ENCODE data around the gene FFAR4. TPM values are rescaled to one million over a fixed set of nuclear protein-coding genes. Genes with fewer than 3 reads are reported as not detected.
"Not testable (repeated sequence)": the region's sequence is repeated elsewhere in the genome, so short reads cannot be mapped to it uniquely, and the experiment has no call there.

The FFAR4 gene
- total RNA-seq, 1 donor from 2014 or later = not detected

GRCh38 chr10:93542358-93542791 is 24.1 kb upstream of the FFAR4 start:
- H3K27me3 Mint-ChIP-seq (ENCODE audit: unreplicated experiment) = peaks cover 15% of the 10 kb centered on the region
- H3K36me3 Mint-ChIP-seq (ENCODE audit: unreplicated experiment) = peaks cover under 1% of the 10 kb centered on the region
- no peak overlapping the region for H3K27ac Mint-ChIP-seq (ENCODE audit: unreplicated experiment)
- H3K9me3 Mint-ChIP-seq (ENCODE audit: unreplicated experiment) = no peaks in the 10 kb centered on the region
- no peak for DNase-seq (ENCODE audit: extremely low spot score, unreplicated experiment)
- peak overlapping the region; percentile 23 for H3K4me3 Mint-ChIP-seq (ENCODE audit: unreplicated experiment)
- no peak for TF ChIP-seq CTCF (IDR thresholded peaks at IDR 0.05)
- H3K4me1 Mint-ChIP-seq (ENCODE audit: unreplicated experiment) = peaks cover 9% of the 10 kb centered on the region

GRCh38 chr10:93546995-93547394 is 19.5 kb upstream of the FFAR4 start:
- H3K9me3 Mint-ChIP-seq (ENCODE audit: unreplicated experiment); H3K4me3 Mint-ChIP-seq (ENCODE audit: unreplicated experiment); H3K27me3 Mint-ChIP-seq (ENCODE audit: unreplicated experiment); DNase-seq (ENCODE audit: extremely low spot score, unreplicated experiment); H3K27ac Mint-ChIP-seq (ENCODE audit: unreplicated experiment); H3K36me3 Mint-ChIP-seq (ENCODE audit: unreplicated experiment): not testable (repeated sequence)
- H3K4me1 Mint-ChIP-seq (ENCODE audit: unreplicated experiment) = peaks cover 20% of the 10 kb centered on the region

GRCh38 chr10:93547522-93547921 is 18.9 kb upstream of the FFAR4 start:
- Mint-ChIP-seq H3K27ac (ENCODE audit: unreplicated experiment) (no peak overlapping the region), H3K36me3 (ENCODE audit: unreplicated experiment) (no peaks in the 10 kb centered on the region), H3K4me1 (ENCODE audit: unreplicated experiment) (peaks cover 15% of the 10 kb centered on the region), H3K9me3 (ENCODE audit: unreplicated experiment) (no peaks in the 10 kb centered on the region), H3K27me3 (ENCODE audit: unreplicated experiment) (no peaks in the 10 kb centered on the region), H3K4me3 (ENCODE audit: unreplicated experiment) (no peak overlapping the region)
- TF ChIP-seq CTCF (IDR thresholded peaks at IDR 0.05) = no peak
- DNase-seq (ENCODE audit: extremely low spot score, unreplicated experiment) = no peak

- Mint-ChIP-seq H3K4me1 (ENCODE audit: unreplicated experiment) (peaks cover 14% of the 10 kb centered on the region), H3K36me3 (ENCODE audit: unreplicated experiment) (no peaks in the 10 kb centered on the region), H3K27me3 (ENCODE audit: unreplicated experiment) (no peaks in the 10 kb centered on the region), H3K9me3 (ENCODE audit: unreplicated experiment) (no peaks in the 10 kb centered on the region), H3K4me3 (ENCODE audit: unreplicated experiment) (no peak overlapping the region), H3K27ac (ENCODE audit: unreplicated experiment) (peak overlapping the region; percentile 50)
- no peak for DNase-seq (ENCODE audit: extremely low spot score, unreplicated experiment)
- TF ChIP-seq CTCF (IDR thresholded peaks at IDR 0.05) = no peak
Measured at GRCh38 chr10:93548376-93549071, 17.9 kb upstream of the FFAR4 start.

GRCh38 chr10:93550606-93551005 is 15.9 kb upstream of the FFAR4 start:
- no peak overlapping the region for H3K27ac Mint-ChIP-seq (ENCODE audit: unreplicated experiment)

More at GRCh38 chr10:93550606-93551005, 15.9 kb upstream of the FFAR4 start:
- H3K4me1 Mint-ChIP-seq (ENCODE audit: unreplicated experiment) = peaks cover 20% of the 10 kb centered on the region
- no peak overlapping the region for H3K4me3 Mint-ChIP-seq (ENCODE audit: unreplicated experiment)
- H3K36me3 Mint-ChIP-seq (ENCODE audit: unreplicated experiment) = no peaks in the 10 kb centered on the region
- no peak for TF ChIP-seq CTCF (IDR thresholded peaks at IDR 0.05)
- no peak for DNase-seq (ENCODE audit: extremely low spot score, unreplicated experiment)
- no peaks in the 10 kb centered on the region for H3K27me3 Mint-ChIP-seq (ENCODE audit: unreplicated experiment)
- no peaks in the 10 kb centered on the region for H3K9me3 Mint-ChIP-seq (ENCODE audit: unreplicated experiment)
